CD4-positive, alpha-beta memory T cell (primary cell): ENCODE data around the gene DPM2. TPM values are rescaled to one million over a fixed set of nuclear protein-coding genes. Genes with fewer than 3 reads are reported as not detected.

Experiments
- CTCF ChIA-PET: fragments of 350-600 bp; sonication (Branson Sonifier 250); formaldehyde crosslinking; loops from one replicate; lab custom pipeline; 2021; ENCODE audit warnings: inconsistent platforms; ENCODE audit not compliant: partially characterized antibody; lab: Charles Lee
- POLR2A ChIA-PET: fragments of 350-600 bp; sonication (Branson Sonifier 250); formaldehyde crosslinking; loops from one replicate; lab custom pipeline; 2021; ENCODE audit not compliant: partially characterized antibody; lab: Charles Lee
- DNase-seq, 5 donors: peaks; one replicate each; pipeline versions ENCODE4 v3.0.0 to v3.0.0-alpha.2; 2020 to 2022; ENCODE audit warnings: mixed read lengths in 1 of 5
- H3K27ac ChIP-seq: one replicate; pipeline ENCODE4 v1.7.0; 2013; ENCODE audit warnings: low read depth, low read length
- H3K27me3 ChIP-seq: 2 replicates; pipeline ENCODE4 v1.7.0; 2013; ENCODE audit warnings: mild to moderate bottlenecking, low read length, moderate library complexity; ENCODE audit not compliant: insufficient read depth
- H3K36me3 ChIP-seq: 2 replicates; pipeline ENCODE4 v1.7.0; 2013; ENCODE audit warnings: mild to moderate bottlenecking, low read length, moderate library complexity; ENCODE audit not compliant: insufficient read depth
- H3K4me1 ChIP-seq: 2 replicates; pipeline ENCODE4 v1.7.0; 2013; ENCODE audit warnings: mild to moderate bottlenecking, low read length, moderate library complexity; ENCODE audit not compliant: insufficient read depth
- H3K4me3 ChIP-seq, 2 donors: one replicate each; pipeline ENCODE4 v1.7.0; 2013; ENCODE audit warnings: low read length in 2 of 2, mild to moderate bottlenecking in 1 of 2
- H3K9me3 ChIP-seq, 2 donors: one replicate each; pipeline ENCODE4 v1.7.0; 2013; ENCODE audit warnings: low read length in 2 of 2, control low read depth in 1 of 2; ENCODE audit not compliant: control insufficient read depth in 1 of 2
- H3K27ac Mint-ChIP-seq, 7 donors: one replicate each; pipeline ENCODE4 v1.8.0; 2020 to 2021; ENCODE audit warnings: mixed read lengths in 7 of 7, mild to moderate bottlenecking in 6 of 7, inconsistent platforms in 3 of 7, moderate library complexity in 3 of 7
- H3K27me3 Mint-ChIP-seq, 2 donors: one replicate each; pipeline ENCODE4 v1.8.0; 2020 to 2021; ENCODE audit warnings: mixed read lengths in 2 of 2
- H3K36me3 Mint-ChIP-seq, 2 donors: one replicate each; pipeline ENCODE4 v1.8.0; 2020 to 2021; ENCODE audit warnings: mixed read lengths in 2 of 2, inconsistent platforms in 1 of 2, mild to moderate bottlenecking in 1 of 2
- H3K4me1 Mint-ChIP-seq, 4 donors: one replicate each; pipeline ENCODE4 v1.8.0; 2020 to 2021; ENCODE audit warnings: mixed read lengths in 4 of 4, mild to moderate bottlenecking in 1 of 4
- H3K4me3 Mint-ChIP-seq, 8 donors: one replicate each; pipeline ENCODE4 v1.8.0; 2020 to 2021; ENCODE audit warnings: mixed read lengths in 8 of 8, mild to moderate bottlenecking in 7 of 8, moderate library complexity in 6 of 8, inconsistent platforms in 3 of 8
- H3K9me3 Mint-ChIP-seq, 8 donors: one replicate each; pipeline ENCODE4 v1.8.0; 2020 to 2021; ENCODE audit warnings: mixed read lengths in 8 of 8, mild to moderate bottlenecking in 5 of 8, inconsistent platforms in 3 of 8, moderate library complexity in 1 of 8
- intact Hi-C: fragments of 100-400 bp; cut with micrococcal nuclease; formaldehyde crosslinking; loops from one replicate; pipeline ENCODE4 v1.15.1; 2023
- polyA plus RNA-seq, 2 donors: library from polyadenylated mRNA; unstranded; fragments of 300-500 nt; fragmentation: Illumina TruSeq; gene quantifications; one replicate each; pipeline ENCODE4 v1.2.3, GENCODE V29; 2021
- total RNA-seq, 2 experiments: library from RNA; stranded (reverse); gene quantifications; one replicate each; pipeline ENCODE4 v1.2.3, GENCODE V29; 2021

The DPM2 gene
- total and polyA plus RNA-seq, 4 experiments from 2014 or later: 37.0 to 43.1 (median 40.3) TPM

GRCh38 chr9:127973169-127974000, 35.7 kb upstream of the DPM2 start:
- H3K27ac ChIP-seq: peak overlapping the region; percentile 78
- Mint-ChIP-seq H3K4me3 (peak overlapping the region; percentile 78 to 98 (median 96)), H3K27ac (peak overlapping the region; percentile 94 to 99 (median 98)), H3K36me3 (peaks cover 35 to 55% of the 10 kb centered on the region in 2 donors), H3K27me3 (no peaks in the 10 kb centered on the region), H3K4me1 (peaks cover 60 to 99% (median 73%) of the 10 kb centered on the region in 4 donors), H3K9me3 (no peaks in the 10 kb centered on the region)
- peak overlapping the region; percentile 54 to 72 for H3K4me3 ChIP-seq
- peaks cover 98% of the 10 kb centered on the region for H3K4me1 ChIP-seq
- CTCF ChIA-PET: interaction anchor here (0.9 to 17.5 kb wide), 6 partner anchors 18 to 61 kb away, joined by 3 to 182 read pairs (median 40); no protein-coding TSS in a partner anchor
- H3K9me3 ChIP-seq: no peaks in the 10 kb centered on the region
- POLR2A ChIA-PET: interaction anchor here (3.2 to 36.2 kb wide), 6 partner anchors 0 to 94 kb away, joined by 10 to 1317 read pairs (median 388); partner anchors contain the start of genes DPM2, EEIG1, NAIF1 and SLC25A25
- DNase-seq: no peak
- peaks cover 12% of the 10 kb centered on the region for H3K36me3 ChIP-seq
- H3K27me3 ChIP-seq: no peaks in the 10 kb centered on the region
- intact Hi-C loops: loop anchor here (5.0 kb wide), 2 partner anchors 36 to 144 kb away; partner anchors contain the start of gene DPM2

GRCh38 chr9:127972236-127972871, 34.7 kb upstream of the DPM2 start:
- Mint-ChIP-seq H3K4me3 (peak overlapping the region; percentile 78 to 98 (median 96)), H3K36me3 (peaks cover 26 to 52% of the 10 kb centered on the region in 2 donors), H3K27me3 (no peaks in the 10 kb centered on the region), H3K9me3 (no peaks in the 10 kb centered on the region), H3K27ac (peak overlapping the region; percentile 81 to 99 (median 98)), H3K4me1 (peaks cover 69 to 100% (median 83%) of the 10 kb centered on the region in 4 donors)
- Histone ChIP-seq H3K4me1 (peaks cover 100% of the 10 kb centered on the region), H3K27me3 (no peaks in the 10 kb centered on the region), H3K36me3 (peaks cover 12% of the 10 kb centered on the region), H3K9me3 (no peaks in the 10 kb centered on the region), H3K4me3 (peak overlapping the region; percentile 54 to 72), H3K27ac (peak overlapping the region; percentile 78)
- ChIA-PET CTCF (interaction anchor here (0.6 to 17.5 kb wide), 10 partner anchors 11 to 62 kb away, joined by 3 to 182 read pairs (median 10); no protein-coding TSS in a partner anchor), POLR2A (interaction anchor here (1.5 to 36.2 kb wide), 7 partner anchors 1 to 188 kb away, joined by 5 to 1317 read pairs (median 294); partner anchors contain the start of genes BBLN, DPM2, EEIG1 and NAIF1)
- DNase-seq: no peak
- intact Hi-C loops: loop anchor here (5.0 kb wide), 2 partner anchors 35 to 145 kb away; partner anchors contain the start of gene DPM2

- Mint-ChIP-seq H3K9me3 (no peaks in the 10 kb centered on the region), H3K27ac (peak overlapping the region; percentile 81 to 99 (median 98)), H3K36me3 (peaks cover 23 to 50% of the 10 kb centered on the region in 2 donors), H3K4me1 (peaks cover 75 to 100% (median 89%) of the 10 kb centered on the region in 4 donors), H3K4me3 (peak overlapping the region; percentile 78 to 98 (median 96)), H3K27me3 (no peaks in the 10 kb centered on the region)
- H3K36me3 ChIP-seq: peaks cover 12% of the 10 kb centered on the region
- intact Hi-C loops: loop anchor here (1.0 to 5.0 kb wide), 4 partner anchors 10 to 146 kb away; partner anchors contain the start of gene DPM2
- no peaks in the 10 kb centered on the region for H3K9me3 ChIP-seq
- H3K4me3 ChIP-seq: peak overlapping the region; percentile 54 to 76
- peaks cover 100% of the 10 kb centered on the region for H3K4me1 ChIP-seq
- POLR2A ChIA-PET: interaction anchor here (0.8 to 36.2 kb wide), 12 partner anchors 2 to 189 kb away, joined by 3 to 1317 read pairs (median 13); partner anchors contain the start of genes BBLN, DPM2, EEIG1 and FPGS
- CTCF ChIA-PET: interaction anchor here (0.6 to 17.5 kb wide), 8 partner anchors 11 to 63 kb away, joined by 3 to 182 read pairs (median 6); no protein-coding TSS in a partner anchor
- no peaks in the 10 kb centered on the region for H3K27me3 ChIP-seq
- peak overlapping the region; percentile 78 for H3K27ac ChIP-seq
- DNase-seq: peak; percentile 40 to 81 (median 48)
Measured at GRCh38 chr9:127971357-127972235, 33.9 kb upstream of the DPM2 start.

GRCh38 chr9:127970401-127971313, 33.0 kb upstream of the DPM2 start:
- H3K36me3 Mint-ChIP-seq: peaks cover 13 to 42% of the 10 kb centered on the region in 2 donors
- no peaks in the 10 kb centered on the region for H3K27me3 Mint-ChIP-seq
- peak overlapping the region; percentile 78 for H3K27ac ChIP-seq
- peaks cover 73 to 100% (median 87%) of the 10 kb centered on the region in 4 donors for H3K4me1 Mint-ChIP-seq
- peak overlapping the region; percentile 61 to 76 for H3K4me3 ChIP-seq
- peaks cover 4% of the 10 kb centered on the region for H3K36me3 ChIP-seq
- intact Hi-C loops: loop anchor here (1.0 to 5.0 kb wide), 6 partner anchors 11 to 147 kb away; partner anchors contain the start of gene DPM2
- H3K4me3 Mint-ChIP-seq: peak overlapping the region; percentile 78 to 98 (median 93)
- H3K4me1 ChIP-seq: peaks cover 100% of the 10 kb centered on the region
- POLR2A ChIA-PET: interaction anchor here (0.7 to 36.2 kb wide), 15 partner anchors 3 to 191 kb away, joined by 3 to 1317 read pairs (median 6); partner anchors contain the start of genes BBLN, DPM2, EEIG1 and FPGS
- H3K9me3 ChIP-seq: no peaks in the 10 kb centered on the region
- peak overlapping the region; percentile 81 to 99 (median 97) for H3K27ac Mint-ChIP-seq
- peak; percentile 72 to 89 (median 73) for DNase-seq
- CTCF ChIA-PET: interaction anchor here (0.6 to 17.5 kb wide), 9 partner anchors 10 to 64 kb away, joined by 3 to 182 read pairs (median 4); no protein-coding TSS in a partner anchor
- H3K27me3 ChIP-seq: no peaks in the 10 kb centered on the region
- no peaks in the 10 kb centered on the region for H3K9me3 Mint-ChIP-seq

GRCh38 chr9:127968700-127969383, 31.2 kb upstream of the DPM2 start:
- Histone ChIP-seq H3K4me3 (peak overlapping the region; percentile 34 to 76), H3K36me3 (no peaks in the 10 kb centered on the region), H3K9me3 (no peaks in the 10 kb centered on the region), H3K4me1 (peaks cover 100% of the 10 kb centered on the region), H3K27me3 (no peaks in the 10 kb centered on the region), H3K27ac (peak overlapping the region; percentile 78)
- intact Hi-C loops: no loop called here
- peaks cover 71 to 100% (median 87%) of the 10 kb centered on the region in 4 donors for H3K4me1 Mint-ChIP-seq
- peaks cover 6 to 37% of the 10 kb centered on the region in 2 donors for H3K36me3 Mint-ChIP-seq
- POLR2A ChIA-PET: interaction anchor here (15.3 to 36.2 kb wide), 5 partner anchors 5 to 57 kb away, joined by 250 to 1317 read pairs (median 482); partner anchors contain the start of genes DPM2 and EEIG1
- peak overlapping the region; percentile 78 to 98 (median 93) for H3K4me3 Mint-ChIP-seq
- no peak for DNase-seq
- H3K27ac Mint-ChIP-seq: peak overlapping the region; percentile 81 to 99 (median 97)
- no peaks in the 10 kb centered on the region for H3K27me3 Mint-ChIP-seq
- no peaks in the 10 kb centered on the region for H3K9me3 Mint-ChIP-seq
- CTCF ChIA-PET: interaction anchor here (0.5 to 17.5 kb wide), 3 partner anchors 13 to 66 kb away, joined by 3 to 182 read pairs (median 46); no protein-coding TSS in a partner anchor
